Smooth muscle cell (in vitro differentiated cells): Measurements from ENCODE around the gene INVS. TPM values are rescaled to one million over a fixed set of nuclear protein-coding genes. Genes with fewer than 3 reads are reported as not detected.

Experiments
- DNase-seq: peaks from one replicate; lab custom pipeline; 2025; ENCODE audit not compliant: unreplicated experiment; lab: John Stamatoyannopoulos, UW
- H2AFZ ChIP-seq: fragments of 200-600 bp; sonication (generic); 2 replicates; pipeline ENCODE4 v1.6.0; 2016; ENCODE audit warnings: antibody characterized with exemption, low read depth, mild to moderate bottlenecking
- H3F3A ChIP-seq: fragments of 200-600 bp; sonication (generic); 2 replicates; pipeline ENCODE4 v1.6.0; 2017; ENCODE audit warnings: antibody characterized with exemption, low read depth
- H3K27ac ChIP-seq: fragments of 200-600 bp; sonication (generic); 2 replicates; pipeline ENCODE4 v1.5.1; 2016; ENCODE audit warnings: low read depth, mild to moderate bottlenecking
- H3K27me3 ChIP-seq: fragments of 200-600 bp; sonication (generic); 2 replicates; pipeline ENCODE4 v1.6.1; 2016; ENCODE audit warnings: low read depth, mild to moderate bottlenecking
- H3K36me3 ChIP-seq: fragments of 200-600 bp; sonication (generic); 2 replicates; pipeline ENCODE4 v1.5.1; 2016; ENCODE audit warnings: low read depth
- H3K4me1 ChIP-seq: fragments of 200-600 bp; sonication (generic); 2 replicates; pipeline ENCODE4 v1.5.1; 2016; ENCODE audit warnings: low read depth
- H3K4me2 ChIP-seq: fragments of 200-600 bp; sonication (generic); 2 replicates; pipeline ENCODE4 v1.6.0; 2016; ENCODE audit warnings: mild to moderate bottlenecking
- H3K4me3 ChIP-seq: fragments of 200-600 bp; sonication (generic); 2 replicates; pipeline ENCODE4 v1.5.1; 2016; ENCODE audit warnings: mild to moderate bottlenecking
- H3K79me2 ChIP-seq: fragments of 200-600 bp; sonication (generic); 2 replicates; pipeline ENCODE4 v1.6.0; 2016; ENCODE audit warnings: low read depth, mild to moderate bottlenecking
- H3K9ac ChIP-seq: fragments of 200-600 bp; sonication (generic); 2 replicates; pipeline ENCODE4 v1.6.0; 2016; ENCODE audit warnings: low read depth
- H3K9me3 ChIP-seq: fragments of 200-600 bp; sonication (generic); replicated peaks from 2 replicates; pipeline ENCODE4 v1.5.1; 2016; ENCODE audit warnings: low read depth
- H4K20me1 ChIP-seq: fragments of 200-600 bp; sonication (generic); 2 replicates; pipeline ENCODE4 v1.6.0; 2016; ENCODE audit warnings: low read depth
- CTCF ChIP-seq: fragments of 200-600 bp; sonication (generic); IDR thresholded peaks from 2 replicates; pipeline ENCODE4 v1.5.1; 2017; ENCODE audit warnings: borderline replicate concordance, mild to moderate bottlenecking, antibody characterized with exemption; ENCODE audit not compliant: insufficient read depth, poor library complexity, severe bottlenecking
- WGBS: methylation state at CpG from one replicate; pipeline ENCODE4 v1.1.7; 2016; ENCODE audit warnings: low lambda C conversion rate; 5-methylcytosine and 5-hydroxymethylcytosine counted together
- polyA plus RNA-seq: library from polyadenylated mRNA; unstranded; fragments of >200 nt; fragmentation: Nextera tagmentation; extraction: Ambion mirVana; gene quantifications from 2 replicates; pipeline ENCODE4 v1.2.1, GENCODE V29; 2016
- total RNA-seq: library from RNA; depleted of rRNA; stranded (reverse); fragments of >200 nt; gene quantifications from 2 replicates; pipeline ENCODE4 v1.2.3, GENCODE V29; 2014

The INVS gene
- total and polyA plus RNA-seq, 2 experiments from 2014 or later: 8.1 to 16.0 TPM

GRCh38 chr9:100125910-100126309 lies 26.9 kb downstream of the INVS start:
- Histone ChIP-seq H3K27ac (no peak overlapping the region), H2AFZ (no peak overlapping the region), H3K4me3 (no peak overlapping the region), H3K4me1 (no peaks in the 10 kb centered on the region), H3K9ac (no peak overlapping the region), H4K20me1 (peaks cover 5% of the 10 kb centered on the region), H3K9me3 (no peaks in the 10 kb centered on the region), H3K36me3 (no peaks in the 10 kb centered on the region), H3K27me3 (no peaks in the 10 kb centered on the region), H3K4me2 (no peak overlapping the region), H3K79me2 (peaks cover 23% of the 10 kb centered on the region), H3F3A (no peaks in the 10 kb centered on the region)
- TF ChIP-seq CTCF: no peak
- WGBS: 96% methylated on average over 2 of the region's 2 CpGs
- DNase-seq: no peak

- no peak for DNase-seq
- no peak for TF ChIP-seq CTCF
- no peak overlapping the region for H3K4me2 ChIP-seq
- H3F3A ChIP-seq: no peaks in the 10 kb centered on the region
- no peaks in the 10 kb centered on the region for H3K9me3 ChIP-seq
- H3K27ac ChIP-seq: no peak overlapping the region
- H4K20me1 ChIP-seq: peaks cover 5% of the 10 kb centered on the region
- H3K4me3 ChIP-seq: no peak overlapping the region
- H2AFZ ChIP-seq: no peak overlapping the region
- WGBS: 78% methylated on average over 2 of the region's 2 CpGs
- no peaks in the 10 kb centered on the region for H3K27me3 ChIP-seq
- no peaks in the 10 kb centered on the region for H3K4me1 ChIP-seq
- no peaks in the 10 kb centered on the region for H3K36me3 ChIP-seq
- H3K79me2 ChIP-seq: peaks cover 23% of the 10 kb centered on the region
- no peak overlapping the region for H3K9ac ChIP-seq
These were observed 27.4 kb downstream of the INVS start for GRCh38 chr9:100126423-100126822.

- Histone ChIP-seq H2AFZ (no peak overlapping the region), H3K9me3 (no peaks in the 10 kb centered on the region), H3K4me3 (no peak overlapping the region), H3K36me3 (no peaks in the 10 kb centered on the region), H4K20me1 (peaks cover 5% of the 10 kb centered on the region), H3K27me3 (no peaks in the 10 kb centered on the region), H3K9ac (no peak overlapping the region), H3F3A (no peaks in the 10 kb centered on the region), H3K4me2 (no peak overlapping the region), H3K27ac (no peak overlapping the region), H3K79me2 (no peaks in the 10 kb centered on the region), H3K4me1 (no peaks in the 10 kb centered on the region)
- TF ChIP-seq CTCF: no peak
- no peak for DNase-seq
These were observed 30.7 kb downstream of the INVS start for GRCh38 chr9:100129772-100130171.

GRCh38 chr9:100131216-100131615 lies 32.2 kb downstream of the INVS start:
- Histone ChIP-seq H3K9ac (no peak overlapping the region), H3K27me3 (no peaks in the 10 kb centered on the region), H3K4me1 (no peaks in the 10 kb centered on the region), H3K36me3 (no peaks in the 10 kb centered on the region), H4K20me1 (peaks cover 9% of the 10 kb centered on the region), H3K27ac (no peak overlapping the region), H3K4me3 (no peak overlapping the region), H3K4me2 (no peak overlapping the region), H3F3A (no peaks in the 10 kb centered on the region), H3K9me3 (no peaks in the 10 kb centered on the region), H3K79me2 (peaks cover 6% of the 10 kb centered on the region), H2AFZ (no peak overlapping the region)
- no peak for TF ChIP-seq CTCF
- no peak for DNase-seq
- WGBS: 93% methylated on average over 1 of the region's 1 CpG
